ENCODE data around the gene FKBP4. TPM values are rescaled to one million over a fixed set of nuclear protein-coding genes. Genes with fewer than 3 reads are reported as not detected.

Gene FKBP4
- total and polyA plus RNA-seq, 9 of the 15 experiments (the other 6 are each of a cell fraction or from before 2014, with no cell fraction given) = 16.3 to 154 (median 90.1) TPM

DNA sequence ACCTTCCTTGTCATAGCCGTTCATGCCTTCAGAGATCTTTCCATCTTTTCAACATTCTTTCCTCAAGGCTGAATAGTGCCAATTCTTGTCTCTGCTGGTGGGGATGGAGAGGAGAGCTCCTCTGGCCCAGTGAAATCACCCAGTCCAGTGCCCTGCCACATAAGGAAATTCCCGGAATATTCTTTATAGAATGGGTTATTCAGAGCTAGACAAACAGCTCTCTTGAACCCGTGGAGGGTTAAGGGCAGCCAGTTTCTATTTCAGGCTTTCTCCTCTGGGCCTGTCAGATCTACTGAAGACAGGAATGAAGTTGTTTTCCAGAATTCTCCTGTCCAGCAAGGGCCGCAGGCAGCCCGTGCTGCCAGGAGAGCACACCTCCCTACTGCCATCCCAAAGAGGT lies 48.2 kb downstream of the FKBP4 start:
- CTCF ChIA-PET (ENCODE audit: low intra/inter-chr PET ratio) = no interaction called here
- Histone ChIP-seq H3K36me3 (ENCODE audit: control insufficient read depth, insufficient read depth, low read length) (no peaks in the 10 kb centered on the region), H3K9ac (ENCODE audit: insufficient read depth in 1 of 2, low read depth in 2 of 2, low read length in 2 of 2) (no peak overlapping the region), H3K27ac (ENCODE audit: extremely low read depth, low read depth, low read length) (no peak overlapping the region), H4K20me1 (replicated peaks; ENCODE audit: control insufficient read depth, insufficient read depth, low read length) (no peaks in the 10 kb centered on the region), H2AFZ (ENCODE audit: low read depth, low read length) (no peak overlapping the region), H3K27me3 (ENCODE audit: control insufficient read depth in 2 of 2, insufficient read depth in 2 of 2, low read length in 2 of 2) (no peaks in the 10 kb centered on the region), H3K9me3 (replicated peaks; ENCODE audit: control insufficient read depth, insufficient read depth, low read depth, low read length) (no peaks in the 10 kb centered on the region), H3K4me1 (replicated peaks in 1 of 2; ENCODE audit: control insufficient read depth in 2 of 2, insufficient read depth in 2 of 2, low read length in 2 of 2) (peaks cover 6 to 8% of the 10 kb centered on the region in 2 experiments; a peak in 4 of 5 replicates), H3K4me3 (no peak overlapping the region), H3K9me1 (ENCODE audit: control insufficient read depth, insufficient read depth, low read length) (no peaks in the 10 kb centered on the region), H3K79me2 (ENCODE audit: control insufficient read depth, insufficient read depth, low read length) (no peaks in the 10 kb centered on the region), H3K4me2 (ENCODE audit: insufficient read depth, low read length) (no peak overlapping the region)
- no TSS peak for BruUV-seq (replicated peaks)
- 62% methylated on average over 4 of the region's 5 CpGs for WGBS (ENCODE audit: insufficient coverage, low coverage, missing lambda C conversion rate)
- ATAC-seq (no peak), DNase-seq (ENCODE audit: extremely low read depth in 1 of 4, low spot score in 3 of 4) (no peak), FAIRE-seq (no peak)
- POLR2A ChIA-PET = interaction anchor here (0.6 kb wide), 1 partner anchor 1316 kb away, joined by 3 read pairs; no protein-coding TSS in a partner anchor
- intact Hi-C loops (cut with micrococcal nuclease) (no loop called here), in situ Hi-C loops (cut with MboI) (loop anchor here (5.0 kb wide), 1 partner anchor 194 kb away; no protein-coding TSS in a partner anchor)
- TF ChIP-seq, protein P1, sequence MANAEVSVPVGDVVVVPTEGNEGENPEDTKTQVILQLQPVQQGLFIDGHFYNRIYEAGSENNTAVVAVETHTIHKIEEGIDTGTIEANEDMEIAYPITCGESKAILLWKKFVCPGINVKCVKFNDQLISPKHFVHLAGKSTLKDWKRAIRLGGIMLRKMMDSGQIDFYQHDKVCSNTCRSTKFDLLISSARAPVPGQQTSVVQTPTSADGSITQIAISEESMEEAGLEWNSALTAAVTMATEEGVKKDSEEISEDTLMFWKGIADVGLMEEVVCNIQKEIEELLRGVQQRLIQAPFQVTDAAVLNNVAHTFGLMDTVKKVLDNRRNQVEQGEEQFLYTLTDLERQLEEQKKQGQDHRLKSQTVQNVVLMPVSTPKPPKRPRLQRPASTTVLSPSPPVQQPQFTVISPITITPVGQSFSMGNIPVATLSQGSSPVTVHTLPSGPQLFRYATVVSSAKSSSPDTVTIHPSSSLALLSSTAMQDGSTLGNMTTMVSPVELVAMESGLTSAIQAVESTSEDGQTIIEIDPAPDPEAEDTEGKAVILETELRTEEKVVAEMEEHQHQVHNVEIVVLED (CRISPR knock-in tag; IDR thresholded peaks at IDR 0.05) = no peak
- TF ChIP-seq RBM22 (IDR thresholded peaks at IDR 0.05; ENCODE audit: low read depth, low read length, poor library complexity, severe bottlenecking) (no peak), FOXA3 (CRISPR knock-in tag; conservative IDR thresholded peaks at IDR 0.05 in 1 of 2, IDR thresholded peaks at IDR 0.05 in 1 of 2) (no peak), TFAM (CRISPR knock-in tag; conservative IDR thresholded peaks at IDR 0.05) (no peak), MNT (conservative IDR thresholded peaks at IDR 0.05) (no peak), VEZF1 (CRISPR knock-in tag; IDR thresholded peaks at IDR 0.05) (no peak), BRF1 (IDR thresholded peaks at IDR 0.05; ENCODE audit: borderline replicate concordance, extremely low read depth, insufficient read length) (no peak), SMAD1 (IDR thresholded peaks at IDR 0.05; ENCODE audit: low read depth, low read length, partially characterized antibody) (no peak)
